ENCODE measurements around the gene LARGE1.

- TF ChIP-seq CTCF (conservative IDR thresholded peaks at IDR 0.05; ENCODE audit: low read depth, low read length) (no peak), POLR2A (IDR thresholded peaks at IDR 0.05; ENCODE audit: low read depth, low read length) (no peak)
These were observed 482.0 kb downstream of the LARGE1 start for GRCh38 chr22:33438273-33438672.

Measured in IMR-90 (cell line).